IMR-90 (cell line): ENCODE results near the gene PDE6H. TPM values are rescaled to one million over a fixed set of nuclear protein-coding genes. Genes with fewer than 3 reads are reported as not detected.

Source experiments
- ATAC-seq: fragments of 200-7000 bp; cut with Tn5 transposase; 2 replicates; pipeline ENCODE4 v1.9.1; 2020; ENCODE audit warnings: low read depth, mild to moderate bottlenecking, moderate library complexity
- BruUV-seq: library from RNA; stranded (reverse); fragments of 400-500 nt; replicated peaks from 2 replicates; lab custom pipeline; 2021; lab: Mats Ljungman, UMichigan
- CTCF ChIA-PET: fragments of 300-600 bp; formaldehyde crosslinking; extraction: SDS; loops from one replicate; lab custom pipeline; 2021; ENCODE audit warnings: antibody characterized with exemption; lab: Yijun Ruan, JAX
- POLR2A ChIA-PET: fragments of 300-600 bp; sonication (Branson Sonifier 250); formaldehyde crosslinking; loops from one replicate; lab custom pipeline; 2022; ENCODE audit warnings: antibody characterized with exemption; ENCODE audit not compliant: unreplicated experiment; lab: Charles Lee
- DNase-seq: peaks from one replicate; pipeline ENCODE4 v3.0.0; 2013
- H2AFZ ChIP-seq: replicated peaks from 2 replicates; pipeline ENCODE3; 2013; ENCODE audit warnings: low read length, mild to moderate bottlenecking; ENCODE audit not compliant: poor library complexity
- H2AK5ac ChIP-seq: 2 replicates; pipeline ENCODE4 v1.6.1; 2013; ENCODE audit warnings: low read depth, low read length, inconsistent platforms
- H2AK9ac ChIP-seq: replicated peaks from 2 replicates; pipeline ENCODE3; 2013; ENCODE audit warnings: mild to moderate bottlenecking, low read depth, low read length, moderate library complexity; ENCODE audit not compliant: poor library complexity
- H2BK120ac ChIP-seq: 2 replicates; pipeline ENCODE4 v1.6.1; 2013; ENCODE audit warnings: low read depth, low read length, inconsistent platforms
- H2BK15ac ChIP-seq: 3 replicates; pipeline ENCODE4 v1.6.1; 2013; ENCODE audit warnings: low read depth, low read length, inconsistent platforms
- H2BK20ac ChIP-seq: 2 replicates; pipeline ENCODE4 v1.6.1; 2013; ENCODE audit warnings: low read depth, mild to moderate bottlenecking, inconsistent platforms, low read length, moderate library complexity
- H2BK5ac ChIP-seq: 2 replicates; pipeline ENCODE4 v1.6.1; 2013; ENCODE audit warnings: mild to moderate bottlenecking, low read depth, low read length, inconsistent platforms; ENCODE audit not compliant: poor library complexity, severe bottlenecking
- H3K14ac ChIP-seq: replicated peaks from 2 replicates; pipeline ENCODE4 v1.6.1; 2013; ENCODE audit warnings: low read depth, low read length, inconsistent platforms
- H3K18ac ChIP-seq: 2 replicates; pipeline ENCODE4 v1.6.1; 2013; ENCODE audit warnings: low read depth, low read length, control low read depth
- H3K23ac ChIP-seq: 2 replicates; pipeline ENCODE4 v1.6.1; 2013; ENCODE audit warnings: low read depth, low read length, inconsistent platforms
- H3K27ac ChIP-seq: 2 replicates; pipeline ENCODE4 v1.5.1; 2013; ENCODE audit warnings: mild to moderate bottlenecking, control low read depth, low read length; ENCODE audit not compliant: insufficient read depth
- H3K27me3 ChIP-seq: 2 replicates; pipeline ENCODE4 v1.6.1; 2013; ENCODE audit warnings: low read length; ENCODE audit not compliant: control insufficient read depth, insufficient read depth
- H3K36me3 ChIP-seq: 2 replicates; pipeline ENCODE4 v1.6.1; 2013; ENCODE audit warnings: low read length, mixed read lengths; ENCODE audit not compliant: control insufficient read depth, insufficient read depth
- H3K4ac ChIP-seq: 2 replicates; pipeline ENCODE4 v1.6.1; 2013; ENCODE audit warnings: low read depth, low read length, inconsistent platforms
- H3K4me1 ChIP-seq: 2 replicates; pipeline ENCODE4 v1.6.1; 2013; ENCODE audit warnings: low read length, mixed read lengths; ENCODE audit not compliant: control insufficient read depth, insufficient read depth
- H3K4me2 ChIP-seq: 2 replicates; pipeline ENCODE4 v1.6.1; 2013; ENCODE audit warnings: low read depth, mild to moderate bottlenecking, control low read depth, low read length, moderate library complexity
- H3K4me3 ChIP-seq: 2 replicates; pipeline ENCODE4 v1.5.1; 2013; ENCODE audit warnings: low read depth, mild to moderate bottlenecking, control low read depth, low read length, moderate library complexity; ENCODE audit not compliant: insufficient read depth
- H3K56ac ChIP-seq: 2 replicates; pipeline ENCODE4 v1.6.1; 2013; ENCODE audit warnings: low read length, inconsistent platforms; ENCODE audit not compliant: insufficient read depth; ENCODE audit errors: extremely low read depth
- H3K79me1 ChIP-seq, 2 experiments: 2 replicates each; pipeline ENCODE4 v1.6.1; 2013; ENCODE audit warnings: low read length in 2 of 2, inconsistent platforms in 1 of 2, low read depth in 1 of 2
- H3K9ac ChIP-seq: 2 replicates; pipeline ENCODE4 v1.6.1; 2013; ENCODE audit warnings: low read depth, low read length, control low read depth
- H3K9me1 ChIP-seq: 2 replicates; pipeline ENCODE4 v1.6.1; 2013; ENCODE audit warnings: low read length, inconsistent platforms; ENCODE audit not compliant: insufficient read depth
- H3K9me3 ChIP-seq: 2 replicates; pipeline ENCODE4 v1.6.1; 2013; ENCODE audit warnings: low read length; ENCODE audit not compliant: control insufficient read depth, insufficient read depth
- H4K20me1 ChIP-seq: 2 replicates; pipeline ENCODE4 v1.6.1; 2013; ENCODE audit warnings: low read length, inconsistent platforms; ENCODE audit not compliant: insufficient read depth
- H4K5ac ChIP-seq: 2 replicates; pipeline ENCODE4 v1.6.1; 2013; ENCODE audit warnings: mild to moderate bottlenecking, low read depth, low read length, control low read depth
- H4K8ac ChIP-seq, 2 experiments: 2 replicates each; pipeline ENCODE4 v1.6.1; 2013; ENCODE audit warnings: low read depth in 2 of 2, low read length in 2 of 2, control low read depth in 1 of 2, inconsistent platforms in 1 of 2
- H4K91ac ChIP-seq: 2 replicates; pipeline ENCODE4 v1.6.1; 2013; ENCODE audit warnings: low read depth, low read length, inconsistent platforms; ENCODE audit not compliant: insufficient read depth
- BHLHE40 ChIP-seq: fragments of 150-350 bp; IDR thresholded peaks from 2 replicates; pipeline ENCODE4 v1.6.1; 2016; ENCODE audit warnings: mild to moderate bottlenecking, low read depth, low read length
- CEBPB ChIP-seq: IDR thresholded peaks from 2 replicates; pipeline ENCODE4 v1.6.1; 2012; ENCODE audit warnings: low read depth, low read length, improper control_type of control experiment
- CHD1 ChIP-seq: IDR thresholded peaks from 2 replicates; pipeline ENCODE4 v1.6.1; 2012; ENCODE audit warnings: low read depth, low read length, improper control_type of control experiment
- FOS ChIP-seq: fragments of 150-350 bp; IDR thresholded peaks from 2 replicates; pipeline ENCODE4 v1.6.1; 2016; ENCODE audit warnings: low read depth, low read length
- MAFK ChIP-seq: IDR thresholded peaks from 2 replicates; pipeline ENCODE4 v1.6.1; 2012; ENCODE audit warnings: low read depth, low read length, improper control_type of control experiment
- MXI1 ChIP-seq: IDR thresholded peaks from 2 replicates; pipeline ENCODE4 v1.6.1; 2012; ENCODE audit warnings: low read depth, mild to moderate bottlenecking, low read length, moderate library complexity, borderline replicate concordance
- NFE2L2 ChIP-seq: fragments of 150-350 bp; IDR thresholded peaks from 2 replicates; pipeline ENCODE4 v1.6.1; 2016; ENCODE audit warnings: low read depth, mild to moderate bottlenecking, low read length
- POLR2A ChIP-seq: IDR thresholded peaks from 2 replicates; pipeline ENCODE4 v1.6.1; 2012; ENCODE audit warnings: mild to moderate bottlenecking, low read depth, low read length
- RAD21 ChIP-seq: IDR thresholded peaks from 2 replicates; pipeline ENCODE4 v1.6.1; 2012; ENCODE audit warnings: low read length, improper control_type of control experiment
- RCOR1 ChIP-seq: IDR thresholded peaks from 2 replicates; pipeline ENCODE4 v1.6.1; 2012; ENCODE audit warnings: mild to moderate bottlenecking, low read length, improper control_type of control experiment; ENCODE audit not compliant: insufficient replicate concordance
- SMC3 ChIP-seq: fragments of 150-350 bp; IDR thresholded peaks from 2 replicates; pipeline ENCODE4 v1.6.1; 2016; ENCODE audit warnings: low read depth, mild to moderate bottlenecking, antibody characterized with exemption, low read length, moderate library complexity
- WGBS, 2 experiments: methylation state at CpG; one replicate each; pipeline versions ENCODE4 v1.1.5 to v1.1.7; 2013; ENCODE audit warnings: missing lambda C conversion rate in 2 of 2; ENCODE audit not compliant: insufficient read length in 1 of 2; ENCODE audit errors: extremely low coverage in 2 of 2; 5-methylcytosine and 5-hydroxymethylcytosine counted together
- dilution Hi-C: fragments of 300-500 bp; cut with HindIII; formaldehyde crosslinking; loops from one replicate; pipeline ENCODE4 v1.14.3; 2018; ENCODE audit warnings: low sequenced_read_pairs; ENCODE audit not compliant: unreplicated experiment
- in situ Hi-C: fragments of 300-500 bp; cut with MboI; formaldehyde crosslinking; loops from 3 replicates; pipeline ENCODE4 v1.14.3; 2019; ENCODE audit warnings: low sequenced_read_pairs, inconsistent platforms, mixed read lengths
- intact Hi-C: fragments of 100-400 bp; cut with micrococcal nuclease; formaldehyde crosslinking; loops from 2 replicates; pipeline ENCODE4 v1.10.0; 2022
- polyA plus RNA-seq, 3 experiments: library from polyadenylated mRNA; depleted of rRNA; stranded (reverse); fragments of >200 nt; gene quantifications; 2 replicates each; pipeline ENCODE4 v1.2.3, GENCODE V29; 2012; ENCODE audit warnings: low replicate concordance in 1 of 3
- total RNA-seq: library from RNA; depleted of rRNA; stranded (reverse); fragments of >200 nt; gene quantifications from 2 replicates; pipeline ENCODE4 v1.2.3, GENCODE V29; 2012
- TF ChIP-seq, protein P1 (sequence below): fragments of 150-350 bp; IDR thresholded peaks from 2 replicates; pipeline ENCODE4 v1.6.1; 2017; ENCODE audit warnings: mild to moderate bottlenecking, antibody characterized with exemption, low read length, low read depth
- TF ChIP-seq, protein P2 (sequence below): fragments of 150-350 bp; IDR thresholded peaks from 2 replicates; pipeline ENCODE4 v1.6.1; 2016; ENCODE audit warnings: low read depth, mild to moderate bottlenecking, low read length, moderate library complexity, borderline replicate concordance
- TF ChIP-seq, protein P3 (sequence below): conservative IDR thresholded peaks from 2 replicates; pipeline ENCODE4 v1.5.1; 2012; ENCODE audit warnings: mild to moderate bottlenecking, low read depth, low read length, improper control_type of control experiment

PDE6H gene
- total and polyA plus RNA-seq, 2 of the 4 experiments (the other 2 are of a cell fraction) = not detected

DNA sequence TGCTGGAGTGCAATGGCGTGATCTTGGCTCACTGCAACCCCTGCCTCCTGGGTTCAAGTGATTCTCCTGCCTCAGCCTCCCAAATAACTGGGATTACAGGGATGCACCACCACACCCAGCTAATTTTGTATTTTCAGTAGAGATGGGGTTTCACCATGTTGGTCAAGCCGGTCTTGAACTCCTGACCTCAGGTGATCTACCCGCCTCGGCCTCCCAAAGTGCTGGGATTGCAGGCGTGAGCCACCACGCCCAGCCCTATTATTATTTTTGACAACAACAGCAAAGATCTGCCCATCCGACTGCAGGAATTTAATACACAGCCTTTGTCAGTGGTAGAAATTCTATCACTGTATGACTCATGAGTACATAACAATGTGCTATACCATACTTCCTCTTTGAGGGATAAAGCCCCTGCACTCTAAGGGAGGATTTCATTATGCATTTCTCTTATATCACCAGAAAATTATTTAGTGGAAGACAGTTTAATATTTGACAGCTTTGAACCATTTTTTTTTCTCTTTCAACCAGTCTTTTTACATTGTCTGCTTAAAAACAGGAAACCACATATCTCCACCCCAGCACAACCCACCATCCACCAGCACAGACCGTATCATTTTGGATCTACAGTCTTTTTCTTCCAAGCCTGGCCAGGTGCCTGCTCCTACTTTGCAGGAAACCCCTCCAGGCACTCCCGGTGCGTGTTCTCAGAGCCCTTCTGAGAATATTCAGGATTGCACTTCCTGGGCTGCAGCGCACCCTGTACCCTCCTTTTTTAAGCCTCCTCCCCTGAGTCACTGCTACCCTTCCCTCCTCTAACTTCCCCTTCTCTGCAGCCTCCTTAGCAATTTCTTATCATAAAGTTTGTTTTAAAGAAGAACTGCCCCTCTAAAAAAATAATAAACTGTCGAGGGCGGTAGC is 12.0 kb upstream of the PDE6H start:
- 80% methylated on average over 1 of the region's 13 CpGs; no CpG with 5 or more reads in 1 of the 2 experiments for WGBS, 2 experiments
- Histone ChIP-seq H3K9me3 (no peaks in the 10 kb centered on the region), H4K91ac (peak overlapping the region; percentile 5; the same call in 1 of the 2 replicates), H2AK5ac (no peak overlapping the region), H2AK9ac (no peak overlapping the region), H2BK120ac (no peak overlapping the region), H2BK15ac (no peak overlapping the region), H4K20me1 (no peaks in the 10 kb centered on the region), H3K18ac (no peak overlapping the region), H3K14ac (0 out of 2 replicates have a peak overlapping the region, but pooled peaks have one; percentile 37), H3K4ac (0 out of 2 replicates have a peak overlapping the region, but pooled peaks have one; percentile 10), H3K56ac (no peak overlapping the region), H3K27ac (no peak overlapping the region), H2AFZ (peak overlapping the region; percentile 47), H3K23ac (no peak overlapping the region), H4K8ac (0 out of 4 replicates have a peak overlapping the region, but pooled peaks of 1 of the 2 experiments have one; percentile 19), H3K36me3 (no peaks in the 10 kb centered on the region), H3K79me1 (no peaks in the 10 kb centered on the region), H2BK5ac (peak overlapping the region; percentile 9), H4K5ac (no peak overlapping the region), H3K27me3 (no peaks in the 10 kb centered on the region), H2BK20ac (no peak overlapping the region), H3K9ac (no peak overlapping the region), H3K4me3 (no peak overlapping the region), H3K9me1 (peaks cover 3% of the 10 kb centered on the region; the same call in 1 of the 2 replicates), H3K4me2 (no peak overlapping the region), H3K4me1 (peaks cover 3% of the 10 kb centered on the region; the same call in 1 of the 2 replicates)
- CTCF ChIA-PET = no interaction called here
- POLR2A ChIA-PET = no interaction called here
- dilution Hi-C loops (no loop called here), in situ Hi-C loops (no loop called here), intact Hi-C loops (no loop called here)
- ATAC-seq = peak; percentile 35; the same call in 1 of the 2 replicates
- peak; percentile 36 for DNase-seq
- no TSS peak for BruUV-seq
- no peak for TF ChIP-seq RAD21
- no peak for TF ChIP-seq POLR2A
- TF ChIP-seq, protein P1, sequence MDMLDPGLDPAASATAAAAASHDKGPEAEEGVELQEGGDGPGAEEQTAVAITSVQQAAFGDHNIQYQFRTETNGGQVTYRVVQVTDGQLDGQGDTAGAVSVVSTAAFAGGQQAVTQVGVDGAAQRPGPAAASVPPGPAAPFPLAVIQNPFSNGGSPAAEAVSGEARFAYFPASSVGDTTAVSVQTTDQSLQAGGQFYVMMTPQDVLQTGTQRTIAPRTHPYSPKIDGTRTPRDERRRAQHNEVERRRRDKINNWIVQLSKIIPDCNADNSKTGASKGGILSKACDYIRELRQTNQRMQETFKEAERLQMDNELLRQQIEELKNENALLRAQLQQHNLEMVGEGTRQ = no peak
- TF ChIP-seq, protein P2, sequence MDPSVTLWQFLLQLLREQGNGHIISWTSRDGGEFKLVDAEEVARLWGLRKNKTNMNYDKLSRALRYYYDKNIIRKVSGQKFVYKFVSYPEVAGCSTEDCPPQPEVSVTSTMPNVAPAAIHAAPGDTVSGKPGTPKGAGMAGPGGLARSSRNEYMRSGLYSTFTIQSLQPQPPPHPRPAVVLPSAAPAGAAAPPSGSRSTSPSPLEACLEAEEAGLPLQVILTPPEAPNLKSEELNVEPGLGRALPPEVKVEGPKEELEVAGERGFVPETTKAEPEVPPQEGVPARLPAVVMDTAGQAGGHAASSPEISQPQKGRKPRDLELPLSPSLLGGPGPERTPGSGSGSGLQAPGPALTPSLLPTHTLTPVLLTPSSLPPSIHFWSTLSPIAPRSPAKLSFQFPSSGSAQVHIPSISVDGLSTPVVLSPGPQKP = no peak
- no peak for TF ChIP-seq CHD1
- TF ChIP-seq CEBPB = no peak
- TF ChIP-seq BHLHE40 = no peak
- TF ChIP-seq, protein P3, sequence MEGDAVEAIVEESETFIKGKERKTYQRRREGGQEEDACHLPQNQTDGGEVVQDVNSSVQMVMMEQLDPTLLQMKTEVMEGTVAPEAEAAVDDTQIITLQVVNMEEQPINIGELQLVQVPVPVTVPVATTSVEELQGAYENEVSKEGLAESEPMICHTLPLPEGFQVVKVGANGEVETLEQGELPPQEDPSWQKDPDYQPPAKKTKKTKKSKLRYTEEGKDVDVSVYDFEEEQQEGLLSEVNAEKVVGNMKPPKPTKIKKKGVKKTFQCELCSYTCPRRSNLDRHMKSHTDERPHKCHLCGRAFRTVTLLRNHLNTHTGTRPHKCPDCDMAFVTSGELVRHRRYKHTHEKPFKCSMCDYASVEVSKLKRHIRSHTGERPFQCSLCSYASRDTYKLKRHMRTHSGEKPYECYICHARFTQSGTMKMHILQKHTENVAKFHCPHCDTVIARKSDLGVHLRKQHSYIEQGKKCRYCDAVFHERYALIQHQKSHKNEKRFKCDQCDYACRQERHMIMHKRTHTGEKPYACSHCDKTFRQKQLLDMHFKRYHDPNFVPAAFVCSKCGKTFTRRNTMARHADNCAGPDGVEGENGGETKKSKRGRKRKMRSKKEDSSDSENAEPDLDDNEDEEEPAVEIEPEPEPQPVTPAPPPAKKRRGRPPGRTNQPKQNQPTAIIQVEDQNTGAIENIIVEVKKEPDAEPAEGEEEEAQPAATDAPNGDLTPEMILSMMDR = no peak
- no peak for TF ChIP-seq SMC3
- TF ChIP-seq NFE2L2 = no peak
- no peak for TF ChIP-seq RCOR1
- no peak for TF ChIP-seq FOS
- TF ChIP-seq MAFK = no peak
- TF ChIP-seq MXI1 = no peak
